ENCODE results near the gene MRPL58. TPM values are rescaled to one million over a fixed set of nuclear protein-coding genes. Genes with fewer than 3 reads are reported as not detected.

The MRPL58 gene
- total RNA-seq, 1 experiment from 2014 or later: 41.9 TPM

DNA sequence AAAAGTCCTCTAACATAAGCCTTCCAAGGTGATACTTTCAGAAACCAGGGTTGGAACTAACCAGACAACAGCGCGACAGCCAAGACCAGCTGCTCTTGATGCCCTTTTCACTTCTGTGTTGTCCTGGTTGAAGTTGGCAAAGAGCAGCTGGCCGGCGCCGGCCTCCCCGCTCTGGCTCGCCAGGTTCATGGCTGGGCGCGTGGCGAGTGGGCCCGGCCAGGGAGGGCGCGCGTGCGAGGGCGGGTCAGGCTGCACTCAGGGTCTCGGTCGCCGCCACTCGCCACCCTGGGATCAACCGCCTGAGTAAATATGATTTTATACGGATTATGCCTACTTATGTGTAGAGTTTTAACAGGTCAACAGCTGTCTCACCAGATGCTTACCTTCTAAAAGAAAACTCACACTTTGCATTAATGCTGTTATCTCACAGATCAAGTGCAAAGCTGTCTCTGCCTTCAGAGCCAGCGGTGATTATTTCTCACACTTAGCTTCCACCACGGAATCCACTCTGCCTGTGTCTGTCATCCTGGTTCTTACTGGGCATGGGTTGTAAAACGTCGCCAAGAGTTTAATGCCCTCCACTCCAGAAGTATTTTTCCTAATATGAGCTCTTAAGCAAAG lies 48.1 kb downstream of the MRPL58 start (continued):
- TF ChIP-seq, protein P1, sequence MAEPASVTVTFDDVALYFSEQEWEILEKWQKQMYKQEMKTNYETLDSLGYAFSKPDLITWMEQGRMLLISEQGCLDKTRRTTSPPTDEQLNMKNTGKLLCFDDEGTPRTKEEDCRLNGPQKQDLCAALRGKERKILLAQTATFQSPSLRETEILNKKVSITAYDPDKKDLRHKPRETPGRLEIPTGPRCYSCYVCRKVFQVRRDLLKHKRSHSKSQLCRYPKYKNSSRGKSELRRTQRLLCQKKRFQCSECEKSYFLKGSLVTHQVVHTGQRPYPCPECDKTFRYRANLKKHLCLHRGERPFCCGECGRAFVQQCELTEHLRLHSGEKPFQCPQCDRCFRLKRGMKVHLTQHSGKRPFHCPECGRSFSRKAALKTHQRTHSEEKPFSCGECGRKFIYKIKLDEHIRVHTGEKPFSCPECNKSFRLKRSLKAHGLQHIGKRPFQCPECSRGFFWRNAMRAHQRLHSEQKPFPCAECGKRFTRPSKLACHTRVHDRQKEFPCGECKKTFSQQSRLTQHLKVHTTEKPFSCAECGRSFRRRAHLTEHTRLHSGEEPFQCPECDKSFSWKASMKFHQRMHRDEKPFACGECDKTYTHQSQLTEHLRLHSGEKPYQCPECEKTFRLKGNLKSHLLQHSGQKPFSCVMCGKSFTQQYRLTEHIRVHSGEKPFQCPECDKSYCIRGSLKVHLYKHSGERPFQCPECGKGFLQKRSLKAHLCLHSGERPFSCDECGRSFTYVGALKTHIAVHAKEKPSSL (CRISPR knock-in tag; conservative IDR thresholded peaks at IDR 0.05): no peak
- TF ChIP-seq NFYB (CRISPR knock-in tag; conservative IDR thresholded peaks at IDR 0.05; ENCODE audit: low read depth) (no peak), EMX1 (CRISPR knock-in tag; IDR thresholded peaks at IDR 0.05) (no peak), ZNF138 (CRISPR knock-in tag; conservative IDR thresholded peaks at IDR 0.05) (no peak), TEAD1 (CRISPR knock-in tag; IDR thresholded peaks at IDR 0.05) (no peak), NFE2L1 (CRISPR knock-in tag; IDR thresholded peaks at IDR 0.05) (no peak)

DNA sequence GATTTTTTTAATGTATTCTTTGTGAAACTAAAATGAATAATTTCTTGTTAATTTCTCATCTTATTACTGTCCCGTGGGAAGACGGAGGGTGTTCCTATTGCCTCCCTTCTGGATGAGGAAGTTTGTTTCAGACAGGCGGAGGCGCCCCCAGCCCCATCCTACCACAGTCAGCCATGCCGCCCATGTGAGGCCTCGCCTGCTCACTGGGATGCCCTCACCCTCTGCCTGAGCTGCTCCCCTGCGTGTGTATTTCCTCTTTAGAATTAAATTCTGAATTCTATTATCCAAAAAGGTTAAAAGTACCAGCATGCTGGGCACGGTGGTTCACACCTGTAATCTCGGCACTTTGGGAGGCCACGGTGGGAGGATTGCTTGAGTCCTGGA lies 48.6 kb downstream of the MRPL58 start:
- Mint-ChIP-seq H3K4me3 (no peak overlapping the region), H3K36me3 (peaks cover 63% of the 10 kb centered on the region), H3K4me1 (no peaks in the 10 kb centered on the region), H3K27ac (no peak overlapping the region), H3K9me3 (no peaks in the 10 kb centered on the region), H3K27me3 (ENCODE audit: low read depth) (no peaks in the 10 kb centered on the region)
- TF ChIP-seq, protein P2, sequence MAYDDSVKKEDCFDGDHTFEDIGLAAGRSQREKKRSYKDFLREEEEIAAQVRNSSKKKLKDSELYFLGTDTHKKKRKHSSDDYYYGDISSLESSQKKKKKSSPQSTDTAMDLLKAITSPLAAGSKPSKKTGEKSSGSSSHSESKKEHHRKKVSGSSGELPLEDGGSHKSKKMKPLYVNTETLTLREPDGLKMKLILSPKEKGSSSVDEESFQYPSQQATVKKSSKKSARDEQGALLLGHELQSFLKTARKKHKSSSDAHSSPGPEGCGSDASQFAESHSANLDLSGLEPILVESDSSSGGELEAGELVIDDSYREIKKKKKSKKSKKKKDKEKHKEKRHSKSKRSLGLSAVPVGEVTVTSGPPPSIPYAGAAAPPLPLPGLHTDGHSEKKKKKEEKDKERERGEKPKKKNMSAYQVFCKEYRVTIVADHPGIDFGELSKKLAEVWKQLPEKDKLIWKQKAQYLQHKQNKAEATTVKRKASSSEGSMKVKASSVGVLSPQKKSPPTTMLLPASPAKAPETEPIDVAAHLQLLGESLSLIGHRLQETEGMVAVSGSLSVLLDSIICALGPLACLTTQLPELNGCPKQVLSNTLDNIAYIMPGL (CRISPR knock-in tag; IDR thresholded peaks at IDR 0.05): no peak
- no peak for TF ChIP-seq NR3C1 (CRISPR knock-in tag; conservative IDR thresholded peaks at IDR 0.05; ENCODE audit: low read depth)
- no peak for TF ChIP-seq EMX1 (CRISPR knock-in tag; IDR thresholded peaks at IDR 0.05)
- TF ChIP-seq ETV6 (CRISPR knock-in tag; IDR thresholded peaks at IDR 0.05): no peak
- TF ChIP-seq, protein P3, sequence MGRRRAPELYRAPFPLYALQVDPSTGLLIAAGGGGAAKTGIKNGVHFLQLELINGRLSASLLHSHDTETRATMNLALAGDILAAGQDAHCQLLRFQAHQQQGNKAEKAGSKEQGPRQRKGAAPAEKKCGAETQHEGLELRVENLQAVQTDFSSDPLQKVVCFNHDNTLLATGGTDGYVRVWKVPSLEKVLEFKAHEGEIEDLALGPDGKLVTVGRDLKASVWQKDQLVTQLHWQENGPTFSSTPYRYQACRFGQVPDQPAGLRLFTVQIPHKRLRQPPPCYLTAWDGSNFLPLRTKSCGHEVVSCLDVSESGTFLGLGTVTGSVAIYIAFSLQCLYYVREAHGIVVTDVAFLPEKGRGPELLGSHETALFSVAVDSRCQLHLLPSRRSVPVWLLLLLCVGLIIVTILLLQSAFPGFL (CRISPR knock-in tag; IDR thresholded peaks at IDR 0.05; ENCODE audit: borderline replicate concordance): no peak
- TF ChIP-seq ZNF423 (CRISPR knock-in tag; IDR thresholded peaks at IDR 0.05): no peak
- TF ChIP-seq JAZF1 (CRISPR knock-in tag; IDR thresholded peaks at IDR 0.05): no peak
- TF ChIP-seq, protein P4, sequence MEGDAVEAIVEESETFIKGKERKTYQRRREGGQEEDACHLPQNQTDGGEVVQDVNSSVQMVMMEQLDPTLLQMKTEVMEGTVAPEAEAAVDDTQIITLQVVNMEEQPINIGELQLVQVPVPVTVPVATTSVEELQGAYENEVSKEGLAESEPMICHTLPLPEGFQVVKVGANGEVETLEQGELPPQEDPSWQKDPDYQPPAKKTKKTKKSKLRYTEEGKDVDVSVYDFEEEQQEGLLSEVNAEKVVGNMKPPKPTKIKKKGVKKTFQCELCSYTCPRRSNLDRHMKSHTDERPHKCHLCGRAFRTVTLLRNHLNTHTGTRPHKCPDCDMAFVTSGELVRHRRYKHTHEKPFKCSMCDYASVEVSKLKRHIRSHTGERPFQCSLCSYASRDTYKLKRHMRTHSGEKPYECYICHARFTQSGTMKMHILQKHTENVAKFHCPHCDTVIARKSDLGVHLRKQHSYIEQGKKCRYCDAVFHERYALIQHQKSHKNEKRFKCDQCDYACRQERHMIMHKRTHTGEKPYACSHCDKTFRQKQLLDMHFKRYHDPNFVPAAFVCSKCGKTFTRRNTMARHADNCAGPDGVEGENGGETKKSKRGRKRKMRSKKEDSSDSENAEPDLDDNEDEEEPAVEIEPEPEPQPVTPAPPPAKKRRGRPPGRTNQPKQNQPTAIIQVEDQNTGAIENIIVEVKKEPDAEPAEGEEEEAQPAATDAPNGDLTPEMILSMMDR (IDR thresholded peaks at IDR 0.05): no peak
- TF ChIP-seq, protein P5, sequence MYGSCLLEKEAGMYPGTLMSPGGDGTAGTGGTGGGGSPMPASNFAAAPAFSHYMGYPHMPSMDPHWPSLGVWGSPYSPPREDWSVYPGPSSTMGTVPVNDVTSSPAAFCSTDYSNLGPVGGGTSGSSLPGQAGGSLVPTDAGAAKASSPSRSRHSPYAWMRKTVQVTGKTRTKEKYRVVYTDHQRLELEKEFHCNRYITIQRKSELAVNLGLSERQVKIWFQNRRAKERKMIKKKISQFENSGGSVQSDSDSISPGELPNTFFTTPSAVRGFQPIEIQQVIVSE (CRISPR knock-in tag; IDR thresholded peaks at IDR 0.05; ENCODE audit: borderline replicate concordance): no peak
- TF ChIP-seq, protein P6, sequence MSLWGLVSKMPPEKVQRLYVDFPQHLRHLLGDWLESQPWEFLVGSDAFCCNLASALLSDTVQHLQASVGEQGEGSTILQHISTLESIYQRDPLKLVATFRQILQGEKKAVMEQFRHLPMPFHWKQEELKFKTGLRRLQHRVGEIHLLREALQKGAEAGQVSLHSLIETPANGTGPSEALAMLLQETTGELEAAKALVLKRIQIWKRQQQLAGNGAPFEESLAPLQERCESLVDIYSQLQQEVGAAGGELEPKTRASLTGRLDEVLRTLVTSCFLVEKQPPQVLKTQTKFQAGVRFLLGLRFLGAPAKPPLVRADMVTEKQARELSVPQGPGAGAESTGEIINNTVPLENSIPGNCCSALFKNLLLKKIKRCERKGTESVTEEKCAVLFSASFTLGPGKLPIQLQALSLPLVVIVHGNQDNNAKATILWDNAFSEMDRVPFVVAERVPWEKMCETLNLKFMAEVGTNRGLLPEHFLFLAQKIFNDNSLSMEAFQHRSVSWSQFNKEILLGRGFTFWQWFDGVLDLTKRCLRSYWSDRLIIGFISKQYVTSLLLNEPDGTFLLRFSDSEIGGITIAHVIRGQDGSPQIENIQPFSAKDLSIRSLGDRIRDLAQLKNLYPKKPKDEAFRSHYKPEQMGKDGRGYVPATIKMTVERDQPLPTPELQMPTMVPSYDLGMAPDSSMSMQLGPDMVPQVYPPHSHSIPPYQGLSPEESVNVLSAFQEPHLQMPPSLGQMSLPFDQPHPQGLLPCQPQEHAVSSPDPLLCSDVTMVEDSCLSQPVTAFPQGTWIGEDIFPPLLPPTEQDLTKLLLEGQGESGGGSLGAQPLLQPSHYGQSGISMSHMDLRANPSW (CRISPR knock-in tag; conservative IDR thresholded peaks at IDR 0.05; ENCODE audit: low read depth): no peak
- no peak for TF ChIP-seq NR2C2 (CRISPR knock-in tag; IDR thresholded peaks at IDR 0.05)
- no peak for TF ChIP-seq HMGA2 (CRISPR knock-in tag; IDR thresholded peaks at IDR 0.05)
- TF ChIP-seq, protein P7, sequence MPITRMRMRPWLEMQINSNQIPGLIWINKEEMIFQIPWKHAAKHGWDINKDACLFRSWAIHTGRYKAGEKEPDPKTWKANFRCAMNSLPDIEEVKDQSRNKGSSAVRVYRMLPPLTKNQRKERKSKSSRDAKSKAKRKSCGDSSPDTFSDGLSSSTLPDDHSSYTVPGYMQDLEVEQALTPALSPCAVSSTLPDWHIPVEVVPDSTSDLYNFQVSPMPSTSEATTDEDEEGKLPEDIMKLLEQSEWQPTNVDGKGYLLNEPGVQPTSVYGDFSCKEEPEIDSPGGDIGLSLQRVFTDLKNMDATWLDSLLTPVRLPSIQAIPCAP (CRISPR knock-in tag; IDR thresholded peaks at IDR 0.05): no peak
- no peak for TF ChIP-seq FOXP1 (CRISPR knock-in tag; IDR thresholded peaks at IDR 0.05; ENCODE audit: borderline replicate concordance)
- no peak for TF ChIP-seq NFYB (CRISPR knock-in tag; conservative IDR thresholded peaks at IDR 0.05; ENCODE audit: low read depth)
- TF ChIP-seq SOX15 (CRISPR knock-in tag; IDR thresholded peaks at IDR 0.05): no peak
- CTCF ChIA-PET: interaction anchor here (1.0 to 3.1 kb wide), 9 partner anchors 9 to 53 kb away, joined by 3 to 13 read pairs (median 9); partner anchors contain the start of gene ARMC7
- POLR2A ChIA-PET: interaction anchor here (1.3 kb wide), 1 partner anchor 48 kb away, joined by 3 read pairs; the partner anchor contains the start of gene MRPL58
- DNase-seq (ENCODE audit: low spot score) (no peak), ATAC-seq (no peak)

All from WTC11 (cell line).